ENCODE results near the gene BAG5. TPM values are rescaled to one million over a fixed set of nuclear protein-coding genes. Genes with fewer than 3 reads are reported as not detected.
A peak's percentile ranks its signal among the peaks of the same experiment; 100 is the strongest.

BAG5 gene
- total and polyA plus RNA-seq, 2 of the 8 experiments (the other 6 are each of a cell fraction or from before 2014, with no cell fraction given), result 7.4 to 29.5 TPM

DNA sequence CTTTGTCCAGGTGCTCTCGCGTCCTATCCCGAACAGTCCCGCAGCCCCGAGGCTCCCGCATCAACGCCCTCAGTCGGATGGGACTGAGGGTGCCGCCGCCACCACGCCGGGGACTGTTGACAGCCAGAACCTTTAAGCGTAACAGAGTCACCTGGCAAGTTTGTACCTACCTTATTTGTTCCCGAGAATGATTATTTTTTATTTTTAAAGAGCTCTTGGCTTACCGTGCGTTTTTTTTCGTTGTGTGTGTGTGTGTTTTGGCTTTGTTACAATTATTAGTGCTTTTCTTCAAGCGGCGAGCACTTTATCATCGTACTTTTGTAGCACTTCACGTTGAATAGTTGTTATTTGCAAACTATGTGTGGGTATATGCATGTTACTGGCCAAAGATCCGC is 766 bp upstream of the BAG5 start:
- H3K9ac ChIP-seq (replicated peaks in 1 of 4; ENCODE audit: extremely low read depth in 1 of 4, low read depth in 3 of 4, low read length in 3 of 4), result peak overlapping the region; percentile 68 to 84 (median 76)
- peaks cover 14% of the 10 kb centered on the region; the same call in 1 of the 2 replicates for H3K79me1 ChIP-seq (ENCODE audit: low read depth, low read length)
- H4K91ac ChIP-seq (replicated peaks; ENCODE audit: insufficient read length, low read length), result no peak overlapping the region
- ChIA-PET POLR2A (ENCODE audit: partially characterized antibody) (interaction anchor here (0.9 to 2.2 kb wide), 7 partner anchors 13 to 229 kb away, joined by 3 to 13 read pairs (median 4); partner anchors contain the start of gene CKB), CTCF (ENCODE audit: partially characterized antibody) (interaction anchor here (0.6 to 1.4 kb wide), 2 partner anchors 10 to 760 kb away, joined by 3 to 4 read pairs; no protein-coding TSS in a partner anchor)
- peaks cover 0 to 21% (median 11%) of the 10 kb centered on the region in 4 experiments; a peak in 7 of 8 replicates for H3K36me3 ChIP-seq (ENCODE audit: control insufficient read depth in 2 of 4, insufficient read depth in 4 of 4, low read length in 3 of 4)
- TF ChIP-seq SIX5 (IDR thresholded peaks at IDR 0.05; ENCODE audit: low read depth, low read length) (no peak), PHF8 (conservative IDR thresholded peaks at IDR 0.05; ENCODE audit: low read depth, low read length) (0 out of 2 replicates have a peak, but pooled peaks have one; percentile 39), SAP30 (IDR thresholded peaks at IDR 0.05; ENCODE audit: insufficient read depth, insufficient replicate concordance, low read length) (peak; percentile 89), HDAC2 (IDR thresholded peaks at IDR 0.05; ENCODE audit: borderline replicate concordance in 1 of 2, low read depth in 2 of 2, low read length in 2 of 2) (0 out of 4 replicates have a peak, but pooled peaks of 1 of the 2 experiments have one; percentile 4), SIN3A (conservative IDR thresholded peaks at IDR 0.05 in 1 of 2, IDR thresholded peaks at IDR 0.05 in 1 of 2; ENCODE audit: low read depth in 1 of 2, low read length in 2 of 2) (peak in 1 of 2 experiments; percentile 19; a peak in 1 of 4 replicates)
- no peak overlapping the region for H3K27ac ChIP-seq (ENCODE audit: low read depth, low read length)
- H2BK5ac ChIP-seq (ENCODE audit: low read depth, low read length), result no peak overlapping the region
- no peak overlapping the region for H2AFZ ChIP-seq (ENCODE audit: low read length)
- peaks cover 8 to 13% of the 10 kb centered on the region in 2 experiments for H4K20me1 ChIP-seq (replicated peaks in 1 of 2; ENCODE audit: control insufficient read depth in 1 of 2, insufficient read depth in 2 of 2, low read length in 2 of 2)
- H4K8ac ChIP-seq (ENCODE audit: extremely low read depth, insufficient read depth, low read length), result no peak overlapping the region
- no peak overlapping the region for H3K4ac ChIP-seq (replicated peaks; ENCODE audit: insufficient read length, low read depth, low read length)
- H3K79me2 ChIP-seq (ENCODE audit: control insufficient read depth in 1 of 2, insufficient read depth in 2 of 2, low read length in 2 of 2), result peaks cover 12 to 84% of the 10 kb centered on the region in 2 experiments
- 3% methylated on average over 22 of the region's 22 CpGs; no CpG with 5 or more reads in 1 of the 2 experiments for WGBS, 2 experiments (ENCODE audit: extremely low coverage in 1 of 2, insufficient coverage in 1 of 2, insufficient read length in 1 of 2, insufficient replicate concordance in 2 of 2, low coverage in 1 of 2, low lambda C conversion rate in 2 of 2, missing lambda C conversion rate in 1 of 2)
- H3K18ac ChIP-seq (ENCODE audit: extremely low read depth, low read length), result no peak overlapping the region
- no peak overlapping the region for H3K23ac ChIP-seq (ENCODE audit: insufficient read length)
- no peak overlapping the region for H2BK15ac ChIP-seq (ENCODE audit: low read length)
- H2AK5ac ChIP-seq (ENCODE audit: low read depth, low read length), result no peak overlapping the region
- H3K27me3 ChIP-seq (replicated peaks in 1 of 4; ENCODE audit: control insufficient read depth in 3 of 4, extremely low read depth in 1 of 4, insufficient read depth in 3 of 4, low read length in 3 of 4), result no peaks in the 10 kb centered on the region
- H3K9me3 ChIP-seq (ENCODE audit: insufficient read depth in 2 of 2, low read depth in 1 of 2, low read length in 1 of 2), result no peaks in the 10 kb centered on the region
- H4K5ac ChIP-seq (ENCODE audit: insufficient read length, low read depth, low read length), result no peak overlapping the region
- H2BK120ac ChIP-seq (replicated peaks; ENCODE audit: low read depth, low read length), result no peak overlapping the region
- peak overlapping the region; percentile 77 to 85 for H3K4me2 ChIP-seq (ENCODE audit: insufficient read depth in 1 of 2, low read depth in 2 of 2, low read length in 2 of 2)
- H3K4me1 ChIP-seq (replicated peaks in 1 of 4; ENCODE audit: control insufficient read depth in 3 of 4, insufficient read depth in 4 of 4, low read length in 3 of 4), result peaks cover 0 to 4% (median 2%) of the 10 kb centered on the region in 4 experiments; a peak in 3 of 7 replicates
- peak overlapping the region; percentile 82 to 97 (median 91) for H3K4me3 ChIP-seq (ENCODE audit: extremely low read depth in 1 of 4, insufficient read depth in 2 of 4, low read depth in 3 of 4, low read length in 4 of 4)
- peaks cover 12% of the 10 kb centered on the region; the same call in 1 of the 2 replicates for H3K23me2 ChIP-seq (ENCODE audit: low read depth, low read length)
- no peak overlapping the region for H2BK20ac ChIP-seq (ENCODE audit: low read length)
- no peak overlapping the region for H3K56ac ChIP-seq (replicated peaks; ENCODE audit: insufficient read length, low read depth, low read length)
- FAIRE-seq (no peak), DNase-seq (ENCODE audit: low read depth in 1 of 2, low spot score in 2 of 2) (no peak)
- H3K14ac ChIP-seq (ENCODE audit: insufficient read length), result no peak overlapping the region
- H2BK12ac ChIP-seq (ENCODE audit: low read depth, low read length), result no peak overlapping the region

Measured in H1 (cell line).